NCI-H460 (cell line): ENCODE results near the gene LRRK1. TPM values are rescaled to one million over a fixed set of nuclear protein-coding genes. Genes with fewer than 3 reads are reported as not detected.

Source experiments
- DNase-seq: peaks from one replicate; pipeline ENCODE4 v3.0.0-alpha.2; 2016; ENCODE audit warnings: low read depth; ENCODE audit errors: extremely low read depth
- total RNA-seq: library from RNA; depleted of rRNA; stranded (reverse); fragments of >200 nt; shearing (Covaris generic); gene quantifications from 2 replicates; pipeline ENCODE4 v1.2.3, GENCODE V29; 2014

The LRRK1 gene
- total RNA-seq, 1 experiment from 2014 or later, result 1.3 TPM

GRCh38 chr15:100891307-100892012, 27.7 kb upstream of the LRRK1 start:
- DNase-seq, result no peak

- DNase-seq, result no peak
Measured at GRCh38 chr15:100892013-100892355, 27.2 kb upstream of the LRRK1 start.

GRCh38 chr15:100893261-100893963, 25.7 kb upstream of the LRRK1 start:
- no peak for DNase-seq

- no peak for DNase-seq
Measured at GRCh38 chr15:100893964-100894295, 25.2 kb upstream of the LRRK1 start.

GRCh38 chr15:100895721-100896120, 23.4 kb upstream of the LRRK1 start:
- DNase-seq, result no peak

- DNase-seq, result no peak
Measured at GRCh38 chr15:100897221-100898151, 21.7 kb upstream of the LRRK1 start.

GRCh38 chr15:100898152-100898490, 21.0 kb upstream of the LRRK1 start:
- DNase-seq, result no peak

- no peak for DNase-seq
Measured at GRCh38 chr15:100898661-100899462, 20.3 kb upstream of the LRRK1 start.

- no peak for DNase-seq
Measured at GRCh38 chr15:100899601-100900000, 19.6 kb upstream of the LRRK1 start.

- DNase-seq, result no peak
Measured at GRCh38 chr15:100900136-100900794, 18.9 kb upstream of the LRRK1 start.

- no peak for DNase-seq
Measured at GRCh38 chr15:100900795-100901169, 18.4 kb upstream of the LRRK1 start.

GRCh38 chr15:100901296-100901695, 17.9 kb upstream of the LRRK1 start:
- no peak for DNase-seq

GRCh38 chr15:100901702-100902435, 17.3 kb upstream of the LRRK1 start:
- no peak for DNase-seq

- DNase-seq, result no peak
Measured at GRCh38 chr15:100902436-100903167, 16.6 kb upstream of the LRRK1 start.

GRCh38 chr15:100903168-100903554, 16.0 kb upstream of the LRRK1 start:
- no peak for DNase-seq

- DNase-seq, result no peak
Measured at GRCh38 chr15:100905850-100906249, 13.3 kb upstream of the LRRK1 start.

GRCh38 chr15:100908466-100908865, 10.7 kb upstream of the LRRK1 start:
- no peak for DNase-seq

GRCh38 chr15:100909565-100909964, 9.6 kb upstream of the LRRK1 start:
- DNase-seq, result no peak
